Fibroblast of pulmonary artery (primary cell): Measurements from ENCODE around the gene EFCAB10.

Source experiments
- DNase-seq: peaks from one replicate; pipeline ENCODE4 v3.0.0-alpha.2; 2010; ENCODE audit warnings: low read depth
- H3K4me3 ChIP-seq: replicated peaks from 2 replicates; pipeline ENCODE4 v1.5.1; 2011; ENCODE audit warnings: low read depth, mild to moderate bottlenecking, control low read depth, low read length, moderate library complexity
- TF ChIP-seq, protein P1 (sequence below): IDR thresholded peaks from 2 replicates; pipeline ENCODE4 v1.5.1; 2011; ENCODE audit warnings: mild to moderate bottlenecking, control low read depth, low read length, inconsistent platforms; ENCODE audit errors: missing control alignments

Gene EFCAB10

DNA sequence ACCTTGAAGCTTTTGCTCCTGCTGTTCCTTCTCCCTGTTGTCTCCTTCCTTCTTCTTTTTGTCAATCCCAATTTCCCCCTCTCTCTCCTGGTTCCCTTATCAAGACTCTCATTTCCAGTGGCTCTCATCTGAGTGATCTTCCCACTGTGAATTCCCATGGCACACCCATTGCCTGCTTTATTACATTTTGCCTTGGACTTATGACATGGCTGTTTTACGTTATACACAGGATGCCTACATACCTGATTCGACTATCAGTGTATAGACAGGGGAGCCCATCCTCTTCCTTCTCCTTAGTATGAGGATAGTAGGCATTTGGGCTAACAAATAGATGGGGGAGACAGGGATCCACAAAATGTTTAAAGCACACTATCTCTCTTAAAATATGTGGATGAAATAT is 39.9 kb upstream of the EFCAB10 start:
- TF ChIP-seq, protein P1, sequence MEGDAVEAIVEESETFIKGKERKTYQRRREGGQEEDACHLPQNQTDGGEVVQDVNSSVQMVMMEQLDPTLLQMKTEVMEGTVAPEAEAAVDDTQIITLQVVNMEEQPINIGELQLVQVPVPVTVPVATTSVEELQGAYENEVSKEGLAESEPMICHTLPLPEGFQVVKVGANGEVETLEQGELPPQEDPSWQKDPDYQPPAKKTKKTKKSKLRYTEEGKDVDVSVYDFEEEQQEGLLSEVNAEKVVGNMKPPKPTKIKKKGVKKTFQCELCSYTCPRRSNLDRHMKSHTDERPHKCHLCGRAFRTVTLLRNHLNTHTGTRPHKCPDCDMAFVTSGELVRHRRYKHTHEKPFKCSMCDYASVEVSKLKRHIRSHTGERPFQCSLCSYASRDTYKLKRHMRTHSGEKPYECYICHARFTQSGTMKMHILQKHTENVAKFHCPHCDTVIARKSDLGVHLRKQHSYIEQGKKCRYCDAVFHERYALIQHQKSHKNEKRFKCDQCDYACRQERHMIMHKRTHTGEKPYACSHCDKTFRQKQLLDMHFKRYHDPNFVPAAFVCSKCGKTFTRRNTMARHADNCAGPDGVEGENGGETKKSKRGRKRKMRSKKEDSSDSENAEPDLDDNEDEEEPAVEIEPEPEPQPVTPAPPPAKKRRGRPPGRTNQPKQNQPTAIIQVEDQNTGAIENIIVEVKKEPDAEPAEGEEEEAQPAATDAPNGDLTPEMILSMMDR, result no peak
- no peak for DNase-seq
- H3K4me3 ChIP-seq, result no peak overlapping the region

DNA sequence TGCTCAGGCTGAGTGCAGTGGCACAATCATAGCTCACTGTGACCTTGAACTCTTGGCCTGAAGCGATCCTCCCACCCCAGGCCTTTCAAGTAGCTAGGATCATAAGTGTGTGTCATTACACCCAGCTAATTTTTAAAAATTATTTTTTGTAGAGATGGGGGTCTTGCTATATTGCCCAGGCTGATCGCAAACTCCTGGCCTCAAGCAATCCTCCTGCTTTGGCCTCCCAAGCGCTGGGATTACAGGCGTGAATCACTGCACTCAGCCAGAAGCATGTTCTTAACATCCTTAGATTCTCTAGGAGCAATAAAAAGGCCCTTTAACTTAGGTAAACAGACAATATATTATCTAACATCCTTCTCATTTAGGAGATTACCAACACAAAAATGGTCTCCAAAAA is 38.3 kb upstream of the EFCAB10 start:
- TF ChIP-seq, protein P1, result no peak
- no peak for DNase-seq
- H3K4me3 ChIP-seq, result no peak overlapping the region

DNA sequence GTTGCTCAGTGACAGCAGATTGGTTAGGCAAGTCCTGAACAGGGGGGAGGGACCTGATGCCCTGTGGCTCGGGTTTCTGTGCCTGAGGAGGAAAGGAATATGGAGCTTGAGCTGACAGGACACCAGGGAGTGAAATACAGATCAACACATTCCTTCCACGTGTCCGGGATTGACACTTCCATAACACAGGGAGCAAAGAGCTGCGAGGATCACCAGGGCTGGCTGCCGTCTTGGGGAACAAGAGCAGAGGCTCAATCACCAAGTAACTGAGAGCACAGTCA is 36.7 kb upstream of the EFCAB10 start:
- no peak overlapping the region for H3K4me3 ChIP-seq
- no peak for DNase-seq
- TF ChIP-seq, protein P1, result no peak

DNA sequence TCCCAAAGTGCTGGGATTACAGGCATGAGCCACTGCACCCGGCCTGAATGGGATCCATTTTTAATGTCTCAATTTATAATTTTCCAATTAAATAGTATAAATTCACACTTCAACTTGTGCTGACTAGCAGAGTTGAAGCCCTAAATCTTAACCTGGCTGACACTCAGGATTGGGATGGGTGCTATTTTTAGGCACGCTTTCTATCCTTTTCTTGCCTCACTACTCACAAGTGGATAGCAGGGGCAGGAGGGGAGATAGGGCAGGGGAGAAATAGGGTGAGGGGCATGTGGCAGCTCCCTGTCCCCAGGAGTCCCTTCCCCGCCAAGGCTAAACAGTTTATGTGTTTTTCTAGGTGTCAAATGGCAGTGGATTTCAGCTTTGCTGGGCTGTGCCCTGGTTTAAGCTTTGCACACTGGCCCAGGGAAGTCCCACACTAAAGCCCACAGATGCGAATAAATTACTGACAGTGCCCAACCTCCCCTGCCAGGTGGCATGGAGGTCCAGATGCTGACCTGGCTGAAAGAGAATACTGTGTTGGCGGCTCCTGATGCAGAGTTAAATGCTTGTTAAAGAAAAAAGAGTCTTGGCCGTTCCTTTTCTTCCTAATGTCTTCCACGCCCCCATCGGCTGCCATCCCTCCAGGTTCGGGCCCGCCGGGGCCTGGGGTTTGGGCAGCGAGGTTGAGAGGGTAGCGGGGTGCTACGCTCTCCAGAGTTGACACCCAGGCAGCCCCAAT is 36.2 kb upstream of the EFCAB10 start:
- H3K4me3 ChIP-seq, result no peak overlapping the region
- TF ChIP-seq, protein P1, result no peak
- no peak for DNase-seq

DNA sequence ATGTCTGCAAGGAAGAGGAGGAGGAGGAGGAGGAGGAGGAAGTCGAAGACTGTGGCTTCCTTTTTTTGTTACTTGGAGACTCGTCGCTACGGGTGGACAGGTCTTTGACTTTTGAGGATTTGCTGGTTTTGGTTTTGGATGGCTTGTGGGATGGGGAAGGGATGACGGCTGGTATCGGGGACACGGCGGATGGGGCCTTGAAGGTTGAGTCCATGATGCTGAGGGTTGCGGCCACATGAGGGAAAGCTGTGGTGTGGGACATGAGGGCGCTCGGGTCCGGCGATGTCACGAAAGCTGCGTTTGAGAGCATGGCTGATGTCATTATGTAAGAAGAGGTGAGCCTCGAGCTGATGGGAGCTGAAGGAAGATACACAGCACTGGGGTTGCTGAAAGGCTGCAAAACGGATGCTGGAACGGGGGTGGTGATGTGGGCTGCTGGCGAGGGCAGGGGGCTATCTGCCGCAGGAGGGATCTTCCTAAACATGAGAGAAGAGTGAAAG is 33.1 kb upstream of the EFCAB10 start:
- TF ChIP-seq, protein P1, result no peak
- no peak overlapping the region for H3K4me3 ChIP-seq
- no peak for DNase-seq

DNA sequence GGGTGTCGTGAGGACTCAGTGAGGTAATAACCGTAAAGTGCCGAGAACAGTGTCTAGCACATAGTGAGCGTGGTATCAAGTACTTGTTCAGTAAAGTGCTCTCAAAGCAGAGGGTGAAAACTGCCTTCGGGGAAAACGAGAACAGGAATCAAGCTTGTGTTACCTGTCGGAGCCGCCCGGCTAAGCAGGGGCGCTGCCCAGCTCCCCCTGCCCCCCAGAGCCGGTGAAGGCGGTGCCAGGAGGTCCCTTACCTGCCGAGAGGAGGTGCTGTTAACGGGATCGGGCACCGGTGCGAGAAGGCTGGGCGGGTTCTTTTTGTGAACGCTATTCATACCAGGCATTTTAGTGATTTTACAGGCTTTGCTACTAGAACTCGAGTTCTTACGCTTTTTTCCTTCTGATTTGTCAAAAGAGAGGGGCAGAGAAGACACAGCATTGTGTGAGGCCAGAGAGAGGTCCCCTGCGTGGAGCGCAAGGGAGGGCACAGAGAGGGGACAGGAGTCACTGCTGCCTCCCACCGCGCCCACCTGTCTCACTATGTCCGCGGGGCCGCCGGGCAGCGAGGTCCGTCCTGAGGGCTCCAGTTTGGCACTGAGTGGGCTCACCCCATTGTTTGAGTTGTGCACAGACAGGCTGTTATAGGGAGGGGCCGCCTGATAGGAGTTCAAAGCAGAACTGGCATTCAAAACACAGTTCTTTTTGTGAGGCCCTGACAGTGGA is 32.5 kb upstream of the EFCAB10 start:
- TF ChIP-seq, protein P1, result no peak
- no peak overlapping the region for H3K4me3 ChIP-seq
- no peak for DNase-seq
